Mammary epithelial cell (primary cell): ENCODE data around the gene CTLA4.

Source experiments
- CTCF ChIP-seq, 2 donors: IDR thresholded peaks in 1 of 2; conservative IDR thresholded peaks in 1 of 2; 2 replicates each; pipeline ENCODE4 v1.5.1; 2011 to 2012; ENCODE audit warnings: inconsistent platforms in 2 of 2, low read length in 2 of 2, mild to moderate bottlenecking in 2 of 2, control low read depth in 1 of 2, low read depth in 1 of 2; ENCODE audit not compliant: insufficient read depth in 1 of 2; ENCODE audit errors: extremely low read depth in 1 of 2
- EZH2 ChIP-seq: IDR thresholded peaks from 2 replicates; pipeline ENCODE4 v1.6.1; 2012; ENCODE audit warnings: low read length, inconsistent platforms, borderline replicate concordance

- TF ChIP-seq EZH2 (no peak), CTCF (conservative IDR thresholded peaks at IDR 0.05 in 1 of 2, IDR thresholded peaks at IDR 0.05 in 1 of 2; ENCODE audit: extremely low read depth in 1 of 2, insufficient read depth in 1 of 2, low read depth in 1 of 2, low read length in 2 of 2) (no peak)
Measured at GRCh38 chr2:203826704-203827103, 40.9 kb upstream of the CTLA4 start.
